ENCODE measurements around the gene NKTR. TPM values are rescaled to one million over a fixed set of nuclear protein-coding genes. Genes with fewer than 3 reads are reported as not detected.

The NKTR gene
- total and polyA plus RNA-seq, 2 of the 13 experiments (the other 11 are each of a cell fraction or from before 2014, with no cell fraction given) = 41.3 to 59.6 TPM

- TF ChIP-seq ZNF646 (CRISPR knock-in tag; IDR thresholded peaks at IDR 0.05) (no peak), FOXA3 (CRISPR knock-in tag; IDR thresholded peaks at IDR 0.05) (peak; percentile 41), WIZ (CRISPR knock-in tag; IDR thresholded peaks at IDR 0.05) (no peak), ZSCAN12 (CRISPR knock-in tag; IDR thresholded peaks at IDR 0.05) (no peak), SNAPC2 (CRISPR knock-in tag; IDR thresholded peaks at IDR 0.05) (0 out of 2 replicates have a peak, but pooled peaks have one; percentile 51), E2F5 (CRISPR knock-in tag; conservative IDR thresholded peaks at IDR 0.05) (no peak), SIN3A (IDR thresholded peaks at IDR 0.05; ENCODE audit: borderline replicate concordance, low read depth, low read length) (peak; percentile 80; the same call in 1 of the 2 replicates), LRRFIP1 (CRISPR knock-in tag; conservative IDR thresholded peaks at IDR 0.05) (no peak), RAD51 (IDR thresholded peaks at IDR 0.05; ENCODE audit: borderline replicate concordance) (no peak), ZNF562 (CRISPR knock-in tag; IDR thresholded peaks at IDR 0.05; ENCODE audit: borderline replicate concordance) (no peak), ZNF280B (CRISPR knock-in tag; IDR thresholded peaks at IDR 0.05; ENCODE audit: borderline replicate concordance) (no peak), MED13 (CRISPR knock-in tag; IDR thresholded peaks at IDR 0.05) (no peak)
Measured at GRCh38 chr3:42600111-42600957, at the start of gene NKTR (continued).
